Measurements from ENCODE around the gene TSHZ2.

The TSHZ2 gene

GRCh38 chr20:53247468-53248103, 275.4 kb downstream of the TSHZ2 start:
- no peak overlapping the region for H3K4me3 ChIP-seq
- no peak overlapping the region for H3K27ac ChIP-seq

- Histone ChIP-seq H3K4me3 (no peak overlapping the region), H3K27ac (no peak overlapping the region)
Measured at GRCh38 chr20:53250456-53250855, 278.3 kb downstream of the TSHZ2 start.

GRCh38 chr20:53252002-53252401, 279.8 kb downstream of the TSHZ2 start:
- Histone ChIP-seq H3K27ac (no peak overlapping the region), H3K4me3 (no peak overlapping the region)

GRCh38 chr20:53253668-53254067, 281.5 kb downstream of the TSHZ2 start:
- Histone ChIP-seq H3K27ac (no peak overlapping the region), H3K4me3 (no peak overlapping the region)

- no peak overlapping the region for H3K4me3 ChIP-seq
- H3K27ac ChIP-seq = no peak overlapping the region
Measured at GRCh38 chr20:53255102-53255710, 283.0 kb downstream of the TSHZ2 start.

GRCh38 chr20:53258741-53259140, 286.6 kb downstream of the TSHZ2 start:
- H3K4me3 ChIP-seq = no peak overlapping the region
- H3K27ac ChIP-seq = no peak overlapping the region

GRCh38 chr20:53260168-53260567, 288.0 kb downstream of the TSHZ2 start:
- Histone ChIP-seq H3K27ac (no peak overlapping the region), H3K4me3 (no peak overlapping the region)

- Histone ChIP-seq H3K27ac (no peak overlapping the region), H3K4me3 (no peak overlapping the region)
Measured at GRCh38 chr20:53260591-53260990, 288.4 kb downstream of the TSHZ2 start.

- no peak overlapping the region for H3K27ac ChIP-seq
- no peak overlapping the region for H3K4me3 ChIP-seq
Measured at GRCh38 chr20:53262365-53262764, 290.2 kb downstream of the TSHZ2 start.

GRCh38 chr20:53263554-53264438, 291.6 kb downstream of the TSHZ2 start:
- no peak overlapping the region for H3K27ac ChIP-seq
- H3K4me3 ChIP-seq = no peak overlapping the region

- H3K27ac ChIP-seq = no peak overlapping the region
Measured at GRCh38 chr20:53264604-53265003, 292.4 kb downstream of the TSHZ2 start.

GRCh38 chr20:53265304-53265875, 293.2 kb downstream of the TSHZ2 start:
- Histone ChIP-seq H3K27ac (no peak overlapping the region), H3K4me3 (no peak overlapping the region)

More at GRCh38 chr20:53264604-53265003, 292.4 kb downstream of the TSHZ2 start:
- no peak overlapping the region for H3K4me3 ChIP-seq

- Histone ChIP-seq H3K27ac (no peak overlapping the region), H3K4me3 (no peak overlapping the region)
Measured at GRCh38 chr20:53269380-53269779, 297.2 kb downstream of the TSHZ2 start.

GRCh38 chr20:53270792-53271375, 298.7 kb downstream of the TSHZ2 start:
- H3K27ac ChIP-seq = no peak overlapping the region
- no peak overlapping the region for H3K4me3 ChIP-seq

- no peak overlapping the region for H3K27ac ChIP-seq
- H3K4me3 ChIP-seq = no peak overlapping the region
Measured at GRCh38 chr20:53274365-53274764, 302.2 kb downstream of the TSHZ2 start.

- Histone ChIP-seq H3K27ac (no peak overlapping the region), H3K4me3 (no peak overlapping the region)
Measured at GRCh38 chr20:53274807-53275206, 302.6 kb downstream of the TSHZ2 start.

- no peak overlapping the region for H3K4me3 ChIP-seq
- H3K27ac ChIP-seq = no peak overlapping the region
Measured at GRCh38 chr20:53276143-53276542, 304.0 kb downstream of the TSHZ2 start.

GRCh38 chr20:53278555-53278954, 306.4 kb downstream of the TSHZ2 start:
- Histone ChIP-seq H3K4me3 (no peak overlapping the region), H3K27ac (no peak overlapping the region)

GRCh38 chr20:53279735-53280134, 307.6 kb downstream of the TSHZ2 start:
- no peak overlapping the region for H3K27ac ChIP-seq
- no peak overlapping the region for H3K4me3 ChIP-seq

- Histone ChIP-seq H3K27ac (no peak overlapping the region), H3K4me3 (no peak overlapping the region)
Measured at GRCh38 chr20:53281557-53282117, 309.5 kb downstream of the TSHZ2 start.
